ENCODE measurements around the gene GGA3.

DNA sequence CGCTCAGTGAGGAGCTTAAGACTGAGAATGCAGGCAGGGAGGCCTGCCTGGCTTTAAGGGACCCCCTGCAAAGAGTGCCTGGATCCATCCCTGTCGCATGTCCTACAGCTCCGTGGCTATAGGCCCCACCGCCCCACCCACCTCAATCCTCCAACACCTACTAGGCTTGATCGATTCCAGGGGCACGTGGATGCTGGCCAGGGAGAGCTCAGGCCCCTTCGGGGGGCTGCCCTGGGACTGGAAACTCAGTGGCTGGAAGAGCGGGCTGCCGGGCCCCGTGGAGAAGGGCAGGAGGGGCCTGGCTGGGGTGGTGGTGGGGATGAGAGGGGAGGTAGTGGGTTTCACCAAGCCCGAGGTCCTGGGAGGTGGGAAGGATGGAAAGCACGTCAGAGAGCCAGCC, 22.2 kb downstream of the GGA3 start:
- TF ChIP-seq, protein P1, sequence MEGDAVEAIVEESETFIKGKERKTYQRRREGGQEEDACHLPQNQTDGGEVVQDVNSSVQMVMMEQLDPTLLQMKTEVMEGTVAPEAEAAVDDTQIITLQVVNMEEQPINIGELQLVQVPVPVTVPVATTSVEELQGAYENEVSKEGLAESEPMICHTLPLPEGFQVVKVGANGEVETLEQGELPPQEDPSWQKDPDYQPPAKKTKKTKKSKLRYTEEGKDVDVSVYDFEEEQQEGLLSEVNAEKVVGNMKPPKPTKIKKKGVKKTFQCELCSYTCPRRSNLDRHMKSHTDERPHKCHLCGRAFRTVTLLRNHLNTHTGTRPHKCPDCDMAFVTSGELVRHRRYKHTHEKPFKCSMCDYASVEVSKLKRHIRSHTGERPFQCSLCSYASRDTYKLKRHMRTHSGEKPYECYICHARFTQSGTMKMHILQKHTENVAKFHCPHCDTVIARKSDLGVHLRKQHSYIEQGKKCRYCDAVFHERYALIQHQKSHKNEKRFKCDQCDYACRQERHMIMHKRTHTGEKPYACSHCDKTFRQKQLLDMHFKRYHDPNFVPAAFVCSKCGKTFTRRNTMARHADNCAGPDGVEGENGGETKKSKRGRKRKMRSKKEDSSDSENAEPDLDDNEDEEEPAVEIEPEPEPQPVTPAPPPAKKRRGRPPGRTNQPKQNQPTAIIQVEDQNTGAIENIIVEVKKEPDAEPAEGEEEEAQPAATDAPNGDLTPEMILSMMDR (IDR thresholded peaks at IDR 0.05; ENCODE audit: borderline replicate concordance, extremely low read depth, low read length, poor library complexity, severe bottlenecking), result no peak
- no peak for TF ChIP-seq EZH2 (IDR thresholded peaks at IDR 0.05; ENCODE audit: borderline replicate concordance, low read depth, low read length, severe bottlenecking)
